ENCODE measurements around the gene CNPY1.

Gene CNPY1

DNA sequence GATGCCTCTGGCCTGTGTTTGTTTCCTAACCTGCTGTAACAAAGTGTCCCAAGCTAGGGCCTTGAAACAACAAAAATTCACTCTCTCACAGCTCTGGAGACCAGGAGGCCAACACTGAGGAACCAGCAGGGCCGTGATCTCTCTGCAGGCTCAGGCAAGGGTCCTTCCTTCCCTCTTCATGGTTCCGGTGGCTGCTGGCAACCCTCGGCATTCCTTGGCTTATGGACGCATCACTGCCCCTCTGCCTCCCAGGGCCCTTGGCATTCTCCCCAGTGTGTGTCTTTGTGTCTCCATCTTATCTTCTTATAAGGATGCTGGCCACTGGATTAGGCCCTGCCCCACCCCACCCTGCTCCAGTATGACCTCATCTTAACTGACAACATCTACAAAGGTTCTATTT is 17.0 kb downstream of the CNPY1 start:
- peaks cover 48% of the 10 kb centered on the region for H3K27me3 ChIP-seq (ENCODE audit: insufficient read depth, poor library complexity, severe bottlenecking)
- no peak overlapping the region for H3K4me3 ChIP-seq (replicated peaks; ENCODE audit: insufficient read depth, low read length)
- no peak for TF ChIP-seq SPI1 (IDR thresholded peaks at IDR 0.05; ENCODE audit: borderline replicate concordance, low read depth)
- TF ChIP-seq GABPA (IDR thresholded peaks at IDR 0.05; ENCODE audit: low read depth): no peak
- TF ChIP-seq, protein P1, sequence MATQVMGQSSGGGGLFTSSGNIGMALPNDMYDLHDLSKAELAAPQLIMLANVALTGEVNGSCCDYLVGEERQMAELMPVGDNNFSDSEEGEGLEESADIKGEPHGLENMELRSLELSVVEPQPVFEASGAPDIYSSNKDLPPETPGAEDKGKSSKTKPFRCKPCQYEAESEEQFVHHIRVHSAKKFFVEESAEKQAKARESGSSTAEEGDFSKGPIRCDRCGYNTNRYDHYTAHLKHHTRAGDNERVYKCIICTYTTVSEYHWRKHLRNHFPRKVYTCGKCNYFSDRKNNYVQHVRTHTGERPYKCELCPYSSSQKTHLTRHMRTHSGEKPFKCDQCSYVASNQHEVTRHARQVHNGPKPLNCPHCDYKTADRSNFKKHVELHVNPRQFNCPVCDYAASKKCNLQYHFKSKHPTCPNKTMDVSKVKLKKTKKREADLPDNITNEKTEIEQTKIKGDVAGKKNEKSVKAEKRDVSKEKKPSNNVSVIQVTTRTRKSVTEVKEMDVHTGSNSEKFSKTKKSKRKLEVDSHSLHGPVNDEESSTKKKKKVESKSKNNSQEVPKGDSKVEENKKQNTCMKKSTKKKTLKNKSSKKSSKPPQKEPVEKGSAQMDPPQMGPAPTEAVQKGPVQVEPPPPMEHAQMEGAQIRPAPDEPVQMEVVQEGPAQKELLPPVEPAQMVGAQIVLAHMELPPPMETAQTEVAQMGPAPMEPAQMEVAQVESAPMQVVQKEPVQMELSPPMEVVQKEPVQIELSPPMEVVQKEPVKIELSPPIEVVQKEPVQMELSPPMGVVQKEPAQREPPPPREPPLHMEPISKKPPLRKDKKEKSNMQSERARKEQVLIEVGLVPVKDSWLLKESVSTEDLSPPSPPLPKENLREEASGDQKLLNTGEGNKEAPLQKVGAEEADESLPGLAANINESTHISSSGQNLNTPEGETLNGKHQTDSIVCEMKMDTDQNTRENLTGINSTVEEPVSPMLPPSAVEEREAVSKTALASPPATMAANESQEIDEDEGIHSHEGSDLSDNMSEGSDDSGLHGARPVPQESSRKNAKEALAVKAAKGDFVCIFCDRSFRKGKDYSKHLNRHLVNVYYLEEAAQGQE (IDR thresholded peaks at IDR 0.05; ENCODE audit: insufficient replicate concordance, low read depth): no peak
- TF ChIP-seq POLR2AphosphoS5 (IDR thresholded peaks at IDR 0.05; ENCODE audit: low read depth): no peak
- TF ChIP-seq, protein P2, sequence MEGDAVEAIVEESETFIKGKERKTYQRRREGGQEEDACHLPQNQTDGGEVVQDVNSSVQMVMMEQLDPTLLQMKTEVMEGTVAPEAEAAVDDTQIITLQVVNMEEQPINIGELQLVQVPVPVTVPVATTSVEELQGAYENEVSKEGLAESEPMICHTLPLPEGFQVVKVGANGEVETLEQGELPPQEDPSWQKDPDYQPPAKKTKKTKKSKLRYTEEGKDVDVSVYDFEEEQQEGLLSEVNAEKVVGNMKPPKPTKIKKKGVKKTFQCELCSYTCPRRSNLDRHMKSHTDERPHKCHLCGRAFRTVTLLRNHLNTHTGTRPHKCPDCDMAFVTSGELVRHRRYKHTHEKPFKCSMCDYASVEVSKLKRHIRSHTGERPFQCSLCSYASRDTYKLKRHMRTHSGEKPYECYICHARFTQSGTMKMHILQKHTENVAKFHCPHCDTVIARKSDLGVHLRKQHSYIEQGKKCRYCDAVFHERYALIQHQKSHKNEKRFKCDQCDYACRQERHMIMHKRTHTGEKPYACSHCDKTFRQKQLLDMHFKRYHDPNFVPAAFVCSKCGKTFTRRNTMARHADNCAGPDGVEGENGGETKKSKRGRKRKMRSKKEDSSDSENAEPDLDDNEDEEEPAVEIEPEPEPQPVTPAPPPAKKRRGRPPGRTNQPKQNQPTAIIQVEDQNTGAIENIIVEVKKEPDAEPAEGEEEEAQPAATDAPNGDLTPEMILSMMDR (IDR thresholded peaks at IDR 0.05; ENCODE audit: insufficient read depth, low read length): no peak
- H3K27ac ChIP-seq (replicated peaks): no peak overlapping the region
- DNase-seq (ENCODE audit: low read depth in 1 of 2, low spot score in 1 of 2): no peak

DNA sequence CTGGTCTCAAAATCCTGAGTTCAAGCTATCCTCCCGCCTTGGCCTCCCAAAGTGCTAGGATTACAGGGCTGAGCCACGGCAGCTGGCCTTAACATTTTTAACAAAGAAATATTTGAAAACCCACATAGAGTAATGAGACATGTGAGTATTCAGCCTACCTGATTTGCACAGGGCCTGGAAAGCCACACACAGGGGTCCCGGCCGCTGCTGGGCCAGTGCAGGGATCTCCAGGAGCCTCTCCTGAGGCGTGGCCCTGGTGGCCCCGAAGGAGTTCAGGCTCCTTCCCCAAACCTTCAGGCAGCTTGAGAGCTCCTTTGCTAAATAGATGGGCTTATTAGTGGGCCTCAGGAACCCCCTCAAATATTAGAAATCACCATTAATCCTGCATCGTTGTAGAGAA is 18.7 kb downstream of the CNPY1 start:
- TF ChIP-seq POLR2AphosphoS5 (IDR thresholded peaks at IDR 0.05; ENCODE audit: low read depth) (no peak), SPI1 (IDR thresholded peaks at IDR 0.05; ENCODE audit: borderline replicate concordance, low read depth) (no peak), GABPA (IDR thresholded peaks at IDR 0.05; ENCODE audit: low read depth) (no peak)
- TF ChIP-seq, protein P2 (IDR thresholded peaks at IDR 0.05; ENCODE audit: insufficient read depth, low read length): no peak
- TF ChIP-seq, protein P1 (IDR thresholded peaks at IDR 0.05; ENCODE audit: insufficient replicate concordance, low read depth): no peak
- H3K27ac ChIP-seq (replicated peaks): no peak overlapping the region
- H3K27me3 ChIP-seq (ENCODE audit: insufficient read depth, poor library complexity, severe bottlenecking): peaks cover 34% of the 10 kb centered on the region
- H3K4me3 ChIP-seq (replicated peaks; ENCODE audit: insufficient read depth, low read length): no peak overlapping the region
- no peak for DNase-seq (ENCODE audit: low read depth in 1 of 2, low spot score in 1 of 2)

DNA sequence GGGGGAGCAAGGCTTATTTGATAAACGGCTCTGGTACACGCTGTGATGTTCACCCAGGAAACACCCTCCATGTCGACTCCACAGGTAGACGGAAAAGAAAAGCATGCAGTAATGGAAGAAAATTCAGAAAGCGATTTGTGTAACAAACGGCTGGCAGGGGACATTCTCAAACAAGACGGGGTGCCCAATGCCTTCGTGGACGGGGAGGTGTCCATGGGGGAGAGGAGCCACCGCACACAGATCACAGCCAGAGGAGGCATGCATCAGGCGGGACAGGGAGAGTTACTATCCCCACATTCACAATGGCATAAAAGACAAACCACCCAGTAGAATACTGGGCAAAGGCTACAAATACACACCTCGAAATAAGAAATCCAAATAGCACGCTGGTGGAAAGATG is 20.1 kb downstream of the CNPY1 start:
- Histone ChIP-seq H3K27ac (replicated peaks) (no peak overlapping the region), H3K27me3 (ENCODE audit: insufficient read depth, poor library complexity, severe bottlenecking) (peaks cover 22% of the 10 kb centered on the region), H3K4me3 (replicated peaks; ENCODE audit: insufficient read depth, low read length) (no peak overlapping the region)
- no peak for DNase-seq (ENCODE audit: low read depth in 1 of 2, low spot score in 1 of 2)
- no peak for TF ChIP-seq SPI1 (IDR thresholded peaks at IDR 0.05; ENCODE audit: borderline replicate concordance, low read depth)
- TF ChIP-seq, protein P2 (IDR thresholded peaks at IDR 0.05; ENCODE audit: insufficient read depth, low read length): no peak
- TF ChIP-seq GABPA (IDR thresholded peaks at IDR 0.05; ENCODE audit: low read depth): no peak
- TF ChIP-seq, protein P1 (IDR thresholded peaks at IDR 0.05; ENCODE audit: insufficient replicate concordance, low read depth): no peak
- no peak for TF ChIP-seq POLR2AphosphoS5 (IDR thresholded peaks at IDR 0.05; ENCODE audit: low read depth)
